Fibroblast of lung (primary cell): Measurements from ENCODE around the gene FBXO41. TPM values are rescaled to one million over a fixed set of nuclear protein-coding genes. Genes with fewer than 3 reads are reported as not detected.

Experiments
- DNase-seq, 2 donors: peaks; one replicate each; pipeline versions ENCODE4 v3.0.0 to v3.0.0-alpha.2; 2010; ENCODE audit warnings: low read depth in 2 of 2
- H2AFZ ChIP-seq: 2 replicates; pipeline ENCODE4 v1.5.1; 2012; ENCODE audit warnings: low read length, control low read depth, inconsistent platforms
- H3K27ac ChIP-seq: 2 replicates; pipeline ENCODE4 v1.5.1; 2011; ENCODE audit warnings: low read length, control low read depth; ENCODE audit not compliant: insufficient read depth
- H3K27me3 ChIP-seq: 2 replicates; pipeline ENCODE4 v1.5.1; 2011; ENCODE audit warnings: mild to moderate bottlenecking, low read length; ENCODE audit not compliant: control insufficient read depth, insufficient read depth
- H3K36me3 ChIP-seq: 2 replicates; pipeline ENCODE4 v1.5.1; 2011; ENCODE audit warnings: low read length; ENCODE audit not compliant: control insufficient read depth, insufficient read depth
- H3K4me1 ChIP-seq: 2 replicates; pipeline ENCODE4 v1.5.1; 2011; ENCODE audit warnings: low read length; ENCODE audit not compliant: control insufficient read depth, insufficient read depth; ENCODE audit errors: extremely low read depth
- H3K4me2 ChIP-seq: 2 replicates; pipeline ENCODE4 v1.5.1; 2011; ENCODE audit warnings: low read length, control low read depth; ENCODE audit not compliant: insufficient read depth; ENCODE audit errors: extremely low read depth
- H3K4me3 ChIP-seq, 4 experiments: fragments of 200-600 bp in 1 of 4; sonication (generic) in 1 of 4; replicated peaks in 1 of 4; 2 replicates each; pipeline ENCODE4 v1.5.1; 2011 to 2016; ENCODE audit warnings: low read length in 4 of 4, low read depth in 3 of 4, mild to moderate bottlenecking in 3 of 4, control low read depth in 2 of 4, inconsistent platforms in 1 of 4, mixed read lengths in 1 of 4; ENCODE audit not compliant: insufficient read depth in 1 of 4; ENCODE audit errors: control extremely low read depth in 1 of 4
- H3K79me2 ChIP-seq: 2 replicates; pipeline ENCODE4 v1.5.1; 2012; ENCODE audit warnings: mild to moderate bottlenecking, low read length, inconsistent platforms; ENCODE audit not compliant: control insufficient read depth, insufficient read depth
- H3K9ac ChIP-seq: 2 replicates; pipeline ENCODE4 v1.5.1; 2011; ENCODE audit warnings: mild to moderate bottlenecking, low read length, control low read depth; ENCODE audit not compliant: insufficient read depth
- H3K9me3 ChIP-seq: 2 replicates; pipeline ENCODE4 v1.5.1; 2012; ENCODE audit warnings: low read depth, low read length; ENCODE audit not compliant: control insufficient read depth, insufficient read depth
- H4K20me1 ChIP-seq: 2 replicates; pipeline ENCODE4 v1.5.1; 2011; ENCODE audit warnings: low read length; ENCODE audit not compliant: control insufficient read depth, insufficient read depth; ENCODE audit errors: extremely low read depth
- EZH2 ChIP-seq: IDR thresholded peaks from 2 replicates; pipeline ENCODE4 v1.5.1; 2012; ENCODE audit warnings: low read length, control low read depth, mild to moderate bottlenecking; ENCODE audit errors: missing control alignments
- polyA plus RNA-seq, 2 donors: library from polyadenylated mRNA; depleted of rRNA in 1 of 2; stranded (reverse) in 1 of 2; unstranded in 1 of 2; fragments of >200 nt; gene quantifications; 2 replicates each; pipeline ENCODE4 v1.2.1, GENCODE V29; 2011 to 2012; ENCODE audit warnings: missing spikeins in 1 of 2
- total RNA-seq: library from RNA; depleted of rRNA; stranded (reverse); fragments of >200 nt; gene quantifications from 2 replicates; pipeline ENCODE4 v1.2.1, GENCODE V29; 2014
- TF ChIP-seq, protein P1 (sequence below), 2 donors: IDR thresholded peaks in 1 of 2; conservative IDR thresholded peaks in 1 of 2; 1 replicate in 1 of 2; 2 replicates in 1 of 2; pipeline ENCODE4 v1.5.1; 2011 to 2012; ENCODE audit warnings: low read length in 2 of 2, control low read depth in 1 of 2, inconsistent platforms in 1 of 2, low read depth in 1 of 2, mild to moderate bottlenecking in 1 of 2

The FBXO41 gene
- total and polyA plus RNA-seq, 2 donors (not counting 1 experiment from before 2014, with no cell fraction given) = 0.51 to 1.2 TPM

DNA sequence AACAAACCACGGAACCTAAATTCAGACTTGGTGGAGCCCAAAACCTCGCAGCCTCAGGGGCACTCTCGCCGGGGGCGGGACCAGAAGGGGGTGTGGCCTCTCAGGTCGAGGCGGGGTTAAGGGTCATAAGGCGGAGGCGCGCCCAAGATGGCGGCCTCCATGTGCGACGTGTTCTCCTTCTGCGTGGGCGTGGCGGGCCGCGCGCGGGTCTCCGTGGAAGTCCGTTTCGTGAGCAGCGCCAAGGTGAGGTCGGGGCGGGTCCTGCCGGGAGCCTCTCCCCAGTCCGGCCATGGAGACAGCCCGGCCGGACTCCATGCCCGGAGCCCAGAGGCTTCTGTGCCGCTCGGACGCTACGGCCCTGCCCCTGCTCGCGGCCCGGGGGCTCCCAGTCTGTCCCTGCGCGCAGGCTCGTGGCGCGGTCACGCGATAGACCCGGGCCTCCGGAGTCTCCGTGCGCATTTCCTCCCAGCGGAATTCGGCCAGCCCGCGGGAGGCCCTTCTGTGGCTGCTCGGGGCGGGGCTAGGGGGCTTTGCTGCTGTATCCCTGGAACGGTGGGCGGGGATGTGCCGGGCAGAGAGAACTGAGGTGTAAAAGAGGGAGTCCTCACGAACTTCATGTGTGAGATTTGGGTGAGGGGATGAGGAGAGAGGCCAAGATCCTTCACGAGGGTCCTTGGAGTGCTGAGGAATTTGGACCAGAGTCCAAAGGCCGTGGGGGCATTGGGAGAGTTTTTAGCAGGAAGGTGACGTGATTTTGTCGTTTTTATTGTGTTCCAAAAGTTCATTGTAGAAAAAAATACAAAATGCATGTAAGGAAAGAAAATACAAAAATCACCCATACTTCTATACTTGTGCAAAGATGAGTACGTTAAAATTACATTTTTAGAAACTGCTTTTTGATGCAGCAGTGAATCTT lies 69.9 kb downstream of the FBXO41 start, which contains the start of gene SMYD5:
SMYD5 (plus strand) TSS at position 126 of the 916 bp plus-strand sequence; CDS start at position 148, 22 bp downstream.
- peak within 1 kb of the TSS; percentile 96 for H3K9ac ChIP-seq
- H3K4me3 ChIP-seq = peak within 1 kb of the TSS; percentile 77 to 89 (median 84)
- H3K4me1 ChIP-seq = no peaks in the 10 kb centered on the region
- no peaks in the 10 kb centered on the region for H3K36me3 ChIP-seq
- DNase-seq = peak; percentile 77 to 82
- peak within 1 kb of the TSS; percentile 93 for H3K4me2 ChIP-seq
- no peaks in the 10 kb centered on the region for H4K20me1 ChIP-seq
- TF ChIP-seq, protein P1, sequence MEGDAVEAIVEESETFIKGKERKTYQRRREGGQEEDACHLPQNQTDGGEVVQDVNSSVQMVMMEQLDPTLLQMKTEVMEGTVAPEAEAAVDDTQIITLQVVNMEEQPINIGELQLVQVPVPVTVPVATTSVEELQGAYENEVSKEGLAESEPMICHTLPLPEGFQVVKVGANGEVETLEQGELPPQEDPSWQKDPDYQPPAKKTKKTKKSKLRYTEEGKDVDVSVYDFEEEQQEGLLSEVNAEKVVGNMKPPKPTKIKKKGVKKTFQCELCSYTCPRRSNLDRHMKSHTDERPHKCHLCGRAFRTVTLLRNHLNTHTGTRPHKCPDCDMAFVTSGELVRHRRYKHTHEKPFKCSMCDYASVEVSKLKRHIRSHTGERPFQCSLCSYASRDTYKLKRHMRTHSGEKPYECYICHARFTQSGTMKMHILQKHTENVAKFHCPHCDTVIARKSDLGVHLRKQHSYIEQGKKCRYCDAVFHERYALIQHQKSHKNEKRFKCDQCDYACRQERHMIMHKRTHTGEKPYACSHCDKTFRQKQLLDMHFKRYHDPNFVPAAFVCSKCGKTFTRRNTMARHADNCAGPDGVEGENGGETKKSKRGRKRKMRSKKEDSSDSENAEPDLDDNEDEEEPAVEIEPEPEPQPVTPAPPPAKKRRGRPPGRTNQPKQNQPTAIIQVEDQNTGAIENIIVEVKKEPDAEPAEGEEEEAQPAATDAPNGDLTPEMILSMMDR (conservative IDR thresholded peaks at IDR 0.05 in 1 of 2, IDR thresholded peaks at IDR 0.05 in 1 of 2; ENCODE audit: low read depth in 1 of 2, low read length in 2 of 2) = no peak
- no peak for TF ChIP-seq EZH2
- H2AFZ ChIP-seq = peak within 1 kb of the TSS; percentile 87
- peaks cover 16% of the 10 kb centered on the region for H3K79me2 ChIP-seq
- peak within 1 kb of the TSS; percentile 86 for H3K27ac ChIP-seq
- H3K9me3 ChIP-seq = no peaks in the 10 kb centered on the region
- no peaks in the 10 kb centered on the region for H3K27me3 ChIP-seq

DNA sequence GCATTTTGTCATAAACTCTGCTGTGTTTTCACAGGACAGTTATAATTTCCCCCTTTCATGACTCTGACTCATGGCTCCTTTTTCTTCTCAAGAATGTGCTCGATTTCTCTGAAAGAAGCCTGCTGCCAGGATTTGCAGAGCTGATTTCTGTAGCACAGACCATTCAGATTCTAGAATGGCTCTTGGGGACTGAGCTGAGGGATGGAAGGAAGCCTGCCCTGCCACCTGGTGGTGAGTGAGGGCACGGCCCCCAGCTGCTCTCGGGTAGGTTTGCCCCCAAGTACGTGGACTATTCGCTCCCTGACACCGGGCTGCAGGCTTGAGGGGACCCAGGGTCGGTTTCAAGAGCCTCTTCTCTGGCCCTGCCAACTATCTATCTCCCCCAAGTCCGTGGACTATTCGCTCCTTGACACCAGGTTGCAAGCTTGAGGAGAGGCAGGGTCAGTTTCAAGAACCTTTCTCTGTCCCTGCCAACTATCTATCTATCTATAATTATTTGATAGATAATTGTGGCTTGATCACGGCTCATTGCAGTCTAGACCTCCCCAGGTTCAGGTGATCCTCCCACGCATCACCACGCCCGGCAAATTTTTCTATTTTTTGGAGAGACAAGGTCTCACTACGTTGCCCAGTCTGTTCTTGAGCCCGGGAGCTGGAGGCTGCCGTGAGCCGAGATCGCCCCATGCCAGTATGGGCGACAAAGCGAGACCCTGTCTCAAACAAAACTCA lies 71.7 kb downstream of the FBXO41 start:
- peaks cover 16% of the 10 kb centered on the region for H3K79me2 ChIP-seq
- no peak overlapping the region for H3K9ac ChIP-seq
- no peaks in the 10 kb centered on the region for H3K27me3 ChIP-seq
- no peaks in the 10 kb centered on the region for H4K20me1 ChIP-seq
- DNase-seq = peak; percentile 76 to 80
- no peak overlapping the region for H2AFZ ChIP-seq
- no peak overlapping the region for H3K4me3 ChIP-seq
- no peak overlapping the region for H3K4me2 ChIP-seq
- H3K4me1 ChIP-seq = no peaks in the 10 kb centered on the region
- H3K27ac ChIP-seq = no peak overlapping the region
- H3K9me3 ChIP-seq = no peaks in the 10 kb centered on the region
- TF ChIP-seq EZH2 = no peak
- TF ChIP-seq, protein P1 (conservative IDR thresholded peaks at IDR 0.05 in 1 of 2, IDR thresholded peaks at IDR 0.05 in 1 of 2; ENCODE audit: low read depth in 1 of 2, low read length in 2 of 2) = peak; percentile 85 to 94
- no peaks in the 10 kb centered on the region for H3K36me3 ChIP-seq

DNA sequence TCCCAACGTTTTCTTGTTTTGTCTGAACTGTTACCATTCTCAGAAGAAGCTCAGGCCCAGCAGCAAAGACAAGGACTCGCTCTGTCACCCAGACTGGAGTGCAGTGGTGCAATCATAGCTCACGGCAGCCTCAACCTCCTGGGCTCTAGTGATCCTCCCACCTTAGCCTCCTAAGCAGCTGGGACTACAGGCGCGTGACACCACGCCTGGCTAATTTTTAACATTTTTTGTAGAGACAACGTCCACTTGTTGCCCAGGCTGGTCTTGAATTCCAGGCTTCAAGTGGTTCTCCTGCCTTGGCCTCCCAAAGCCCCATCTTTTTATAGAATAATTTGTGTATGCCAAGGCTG lies 72.2 kb downstream of the FBXO41 start:
- Histone ChIP-seq H3K4me3 (no peak overlapping the region), H3K4me1 (no peaks in the 10 kb centered on the region), H3K27ac (no peak overlapping the region), H4K20me1 (no peaks in the 10 kb centered on the region), H3K79me2 (peaks cover 16% of the 10 kb centered on the region), H3K4me2 (no peak overlapping the region), H3K27me3 (no peaks in the 10 kb centered on the region), H2AFZ (no peak overlapping the region), H3K9me3 (no peaks in the 10 kb centered on the region), H3K9ac (no peak overlapping the region), H3K36me3 (no peaks in the 10 kb centered on the region)
- TF ChIP-seq EZH2 = no peak
- DNase-seq = no peak
